ENCODE measurements around the gene TRIM32.
"Not testable (repeated sequence)": the region's sequence is repeated elsewhere in the genome, so short reads cannot be mapped to it uniquely, and the experiment has no call there.

TRIM32 gene

GRCh38 chr9:116683535-116683934 is 3.6 kb upstream of the TRIM32 start:
- no peak for DNase-seq

- no peak for DNase-seq
Observed at GRCh38 chr9:116685166-116685565, 1.9 kb upstream of the TRIM32 start.

GRCh38 chr9:116686135-116686534 is 970 bp upstream of the TRIM32 start:
- no peak for DNase-seq

- DNase-seq = no peak
Observed at GRCh38 chr9:116686693-116687073, 422 bp upstream of the TRIM32 start.

- peak; percentile 58 for DNase-seq
Observed at GRCh38 chr9:116687754-116688135, 640 bp downstream of the TRIM32 start.

- DNase-seq = no peak
Observed at GRCh38 chr9:116688806-116689485, 1.8 kb downstream of the TRIM32 start.

GRCh38 chr9:116689486-116690032 is 2.5 kb downstream of the TRIM32 start:
- no peak for DNase-seq

GRCh38 chr9:116690805-116691204 is 3.7 kb downstream of the TRIM32 start:
- DNase-seq = not testable (repeated sequence)

- no peak for DNase-seq
Observed at GRCh38 chr9:116691607-116692006, 4.5 kb downstream of the TRIM32 start.

GRCh38 chr9:116692616-116693015 is 5.5 kb downstream of the TRIM32 start:
- DNase-seq = no peak

GRCh38 chr9:116693233-116693731 is 6.2 kb downstream of the TRIM32 start:
- no peak for DNase-seq

- no peak for DNase-seq
Observed at GRCh38 chr9:116694785-116695291, 7.7 kb downstream of the TRIM32 start.

- no peak for DNase-seq
Observed at GRCh38 chr9:116695438-116695837, 8.3 kb downstream of the TRIM32 start.

GRCh38 chr9:116697362-116697761 is 10.3 kb downstream of the TRIM32 start:
- no peak for DNase-seq

- no peak for DNase-seq
Observed at GRCh38 chr9:116697887-116698286, 10.8 kb downstream of the TRIM32 start.

- peak; percentile 19 for DNase-seq
Observed at GRCh38 chr9:116700279-116700678, 13.2 kb downstream of the TRIM32 start.

- peak; percentile 67 for DNase-seq
Observed at GRCh38 chr9:116700882-116701865, 14.1 kb downstream of the TRIM32 start.

GRCh38 chr9:116701940-116702642 is 15.0 kb downstream of the TRIM32 start:
- DNase-seq = no peak

- no peak for DNase-seq
Observed at GRCh38 chr9:116703634-116704033, 16.5 kb downstream of the TRIM32 start.

- no peak for DNase-seq
Observed at GRCh38 chr9:116704470-116704869, 17.4 kb downstream of the TRIM32 start.

GRCh38 chr9:116705531-116705930 is 18.4 kb downstream of the TRIM32 start:
- no peak for DNase-seq
